Type B pancreatic cell (in vitro differentiated cells): ENCODE data around the gene PCBP3. TPM values are rescaled to one million over a fixed set of nuclear protein-coding genes. Genes with fewer than 3 reads are reported as not detected.

ENCODE experiments used
- DNase-seq: peaks from one replicate; pipeline ENCODE4 v3.0.0; 2021; ENCODE audit warnings: mixed read lengths; ENCODE audit not compliant: unreplicated experiment; ENCODE audit errors: extremely low spot score
- H3K27ac Mint-ChIP-seq: 2 replicates; pipeline ENCODE4 v1.8.0; 2021; ENCODE audit warnings: mild to moderate bottlenecking, mixed read lengths
- H3K27me3 Mint-ChIP-seq: 2 replicates; pipeline ENCODE4 v1.8.0; 2021; ENCODE audit warnings: mixed read lengths
- H3K36me3 Mint-ChIP-seq: 2 replicates; pipeline ENCODE4 v1.8.0; 2021; ENCODE audit warnings: mixed read lengths
- H3K4me1 Mint-ChIP-seq: one replicate; pipeline ENCODE4 v1.8.0; 2021; ENCODE audit warnings: mixed read lengths; ENCODE audit not compliant: unreplicated experiment
- H3K4me3 Mint-ChIP-seq: 2 replicates; pipeline ENCODE4 v1.8.0; 2021; ENCODE audit warnings: mild to moderate bottlenecking, mixed read lengths
- H3K9me3 Mint-ChIP-seq: 2 replicates; pipeline ENCODE4 v1.8.0; 2021; ENCODE audit warnings: mixed read lengths
- CTCF ChIP-seq: fragments of 200-600 bp; sonication (generic); conservative IDR thresholded peaks from 2 replicates; pipeline ENCODE4 v1.5.0; 2021; ENCODE audit warnings: antibody characterized with exemption, mild to moderate bottlenecking
- total RNA-seq: library from RNA; stranded (reverse); gene quantifications from 2 replicates; pipeline ENCODE4 v1.2.1, GENCODE V29; 2021; ENCODE audit warnings: low replicate concordance

The PCBP3 gene
- total RNA-seq, 1 donor from 2014 or later = 5.5 TPM

- DNase-seq = no peak
- no peak for TF ChIP-seq CTCF
- Mint-ChIP-seq H3K4me1 (peaks cover 14% of the 10 kb centered on the region), H3K27ac (no peak overlapping the region), H3K9me3 (no peaks in the 10 kb centered on the region), H3K4me3 (no peak overlapping the region), H3K36me3 (no peaks in the 10 kb centered on the region), H3K27me3 (peaks cover 6% of the 10 kb centered on the region)
Measured at GRCh38 chr21:45827302-45827692, 183.8 kb downstream of the PCBP3 start.

GRCh38 chr21:45827881-45828579, 184.5 kb downstream of the PCBP3 start:
- no peak for DNase-seq
- TF ChIP-seq CTCF = no peak
- Mint-ChIP-seq H3K27ac (no peak overlapping the region), H3K27me3 (peaks cover 6% of the 10 kb centered on the region), H3K4me3 (no peak overlapping the region), H3K9me3 (peaks cover 5% of the 10 kb centered on the region), H3K4me1 (peaks cover 21% of the 10 kb centered on the region), H3K36me3 (no peaks in the 10 kb centered on the region)

GRCh38 chr21:45828580-45829570, 185.3 kb downstream of the PCBP3 start:
- Mint-ChIP-seq H3K4me1 (peaks cover 24% of the 10 kb centered on the region), H3K27me3 (peaks cover 6% of the 10 kb centered on the region), H3K36me3 (no peaks in the 10 kb centered on the region), H3K27ac (no peak overlapping the region), H3K9me3 (peaks cover 5% of the 10 kb centered on the region), H3K4me3 (no peak overlapping the region)
- no peak for DNase-seq
- no peak for TF ChIP-seq CTCF

GRCh38 chr21:45829668-45830067, 186.1 kb downstream of the PCBP3 start:
- TF ChIP-seq CTCF = no peak
- no peaks in the 10 kb centered on the region for H3K36me3 Mint-ChIP-seq
- H3K27me3 Mint-ChIP-seq = peaks cover 3% of the 10 kb centered on the region
- peaks cover 5% of the 10 kb centered on the region for H3K9me3 Mint-ChIP-seq
- H3K4me3 Mint-ChIP-seq = no peak overlapping the region
- H3K27ac Mint-ChIP-seq = no peak overlapping the region
- no peak for DNase-seq
- peaks cover 19% of the 10 kb centered on the region for H3K4me1 Mint-ChIP-seq

GRCh38 chr21:45830221-45830640, 186.7 kb downstream of the PCBP3 start:
- Mint-ChIP-seq H3K36me3 (no peaks in the 10 kb centered on the region), H3K27ac (no peak overlapping the region), H3K4me3 (no peak overlapping the region), H3K9me3 (peaks cover 5% of the 10 kb centered on the region), H3K27me3 (peaks cover 3% of the 10 kb centered on the region), H3K4me1 (peaks cover 19% of the 10 kb centered on the region)
- no peak for DNase-seq
- TF ChIP-seq CTCF = no peak
